GM12878 (cell line): Measurements from ENCODE around the gene PTPRF. TPM values are rescaled to one million over a fixed set of nuclear protein-coding genes. Genes with fewer than 3 reads are reported as not detected.

Experiments used
- ATAC-seq: fragments of 200-7000 bp; cut with Tn5 transposase; 3 replicates; pipeline ENCODE4 v1.9.1; 2020; ENCODE audit warnings: mild to moderate bottlenecking, moderate library complexity
- BruUV-seq: library from RNA; stranded (reverse); fragments of 400-500 nt; replicated peaks from 2 replicates; lab custom pipeline; 2021; lab: Mats Ljungman, UMichigan
- CTCF ChIA-PET: fragments of 300-600 bp; sonication (Branson Sonifier 250); formaldehyde crosslinking; extraction: SDS; loops from one replicate; lab custom pipeline; 2021; ENCODE audit warnings: inconsistent platforms; lab: Yijun Ruan, JAX
- POLR2A ChIA-PET: fragments of 350-600 bp; formaldehyde crosslinking; extraction: SDS; loops from one replicate; lab custom pipeline; 2021; ENCODE audit warnings: inconsistent platforms; lab: Charles Lee
- RAD21 ChIA-PET: fragments of 300-600 bp; sonication (Branson Sonifier 250); formaldehyde crosslinking; loops from one replicate; lab custom pipeline; 2023; ENCODE audit warnings: antibody characterized with exemption; ENCODE audit not compliant: unreplicated experiment; lab: Charles Lee
- SMC1A ChIA-PET: fragments of 300-600 bp; sonication (Branson Sonifier 250); formaldehyde crosslinking; loops from one replicate; lab custom pipeline; 2023; ENCODE audit not compliant: unreplicated experiment, uncharacterized antibody; lab: Charles Lee
- DNase-seq: peaks from one replicate; pipeline ENCODE4 v3.0.0-alpha.2; 2011; ENCODE audit warnings: low read depth, low spot score
- FAIRE-seq: peaks from 3 replicates; lab custom pipeline; 2011; peaks lifted over from hg19 to GRCh38; lab: Jason Lieb, UNC
- H2AFZ ChIP-seq: 2 replicates; pipeline ENCODE4 v1.6.0; 2011; ENCODE audit warnings: low read depth, low read length, control low read depth; ENCODE audit not compliant: control insufficient read depth
- H3K27ac ChIP-seq: 2 replicates; pipeline ENCODE4 v1.5.1; 2011; ENCODE audit warnings: control low read depth; ENCODE audit not compliant: control insufficient read depth, insufficient read depth
- H3K27me3 ChIP-seq, 2 experiments: replicated peaks in 1 of 2; 2 replicates each; pipeline versions ENCODE4 v1.6.0 to v1.6.1; 2011; ENCODE audit warnings: low read length in 1 of 2; ENCODE audit not compliant: control insufficient read depth in 2 of 2, insufficient read depth in 2 of 2
- H3K36me3 ChIP-seq, 2 experiments: 2 replicates each; pipeline ENCODE4 v1.5.1; 2011; ENCODE audit warnings: low read length in 1 of 2; ENCODE audit not compliant: control insufficient read depth in 2 of 2, insufficient read depth in 2 of 2
- H3K4me1 ChIP-seq: 2 replicates; pipeline ENCODE4 v1.6.1; 2011; ENCODE audit warnings: mild to moderate bottlenecking, low read length, moderate library complexity, mixed read lengths; ENCODE audit not compliant: control insufficient read depth, insufficient read depth
- H3K4me2 ChIP-seq: 2 replicates; pipeline ENCODE4 v1.6.0; 2011; ENCODE audit warnings: control low read depth; ENCODE audit not compliant: control insufficient read depth, insufficient read depth
- H3K4me3 ChIP-seq: fragments of 200-600 bp; sonication (generic); 2 replicates; pipeline ENCODE4 v1.5.1; 2016
- H3K79me2 ChIP-seq: 2 replicates; pipeline ENCODE4 v1.6.0; 2011; ENCODE audit warnings: low read length; ENCODE audit not compliant: control insufficient read depth, insufficient read depth
- H3K9ac ChIP-seq: 2 replicates; pipeline ENCODE4 v1.8.0; 2011; ENCODE audit warnings: low read length, control low read depth, mixed read lengths; ENCODE audit not compliant: control insufficient read depth, insufficient read depth
- H3K9me3 ChIP-seq: replicated peaks from 3 replicates; pipeline ENCODE4 v1.5.1; 2011; ENCODE audit warnings: mild to moderate bottlenecking, low read length; ENCODE audit not compliant: control insufficient read depth, insufficient read depth
- H4K20me1 ChIP-seq: 2 replicates; pipeline ENCODE4 v1.6.0; 2011; ENCODE audit not compliant: control insufficient read depth, insufficient read depth
- BCL11A ChIP-seq: IDR thresholded peaks from 2 replicates; pipeline ENCODE4 v1.6.1; 2011; ENCODE audit warnings: low read depth, low read length
- CBX3 ChIP-seq: fragments of 200-600 bp; sonication (generic); IDR thresholded peaks from 2 replicates; pipeline ENCODE4 v1.6.1; 2016; ENCODE audit warnings: low read depth, borderline replicate concordance
- ESRRA ChIP-seq: IDR thresholded peaks from 2 replicates; pipeline ENCODE4 v1.6.1; 2012; ENCODE audit warnings: mild to moderate bottlenecking, low read length, improper control_type of control experiment
- EZH2 ChIP-seq: IDR thresholded peaks from 2 replicates; pipeline ENCODE4 v1.6.1; 2012; ENCODE audit warnings: low read depth, mild to moderate bottlenecking, control low read depth, inconsistent platforms, low read length, borderline replicate concordance; ENCODE audit not compliant: control insufficient read depth
- HDAC2 ChIP-seq: fragments of 200-600 bp; sonication (generic); IDR thresholded peaks from 2 replicates; pipeline ENCODE4 v1.6.1; 2017
- LARP7 ChIP-seq: fragments of 450-650 bp; IDR thresholded peaks from 2 replicates; pipeline ENCODE4 v1.6.1; 2017; ENCODE audit warnings: mild to moderate bottlenecking
- MEF2B ChIP-seq: fragments of 450-650 bp; IDR thresholded peaks from 2 replicates; pipeline ENCODE4 v1.6.1; 2018; ENCODE audit warnings: mild to moderate bottlenecking, moderate library complexity; ENCODE audit not compliant: partially characterized antibody, poor library complexity, severe bottlenecking
- MTA3 ChIP-seq: IDR thresholded peaks from 2 replicates; pipeline ENCODE4 v1.6.1; 2012; ENCODE audit warnings: low read length, inconsistent platforms, borderline replicate concordance
- NBN ChIP-seq: fragments of 450-650 bp; IDR thresholded peaks from 2 replicates; pipeline ENCODE4 v1.6.1; 2016
- POLR2AphosphoS5 ChIP-seq: IDR thresholded peaks from 2 replicates; pipeline ENCODE4 v1.6.1; 2011; ENCODE audit warnings: mild to moderate bottlenecking, low read length, inconsistent platforms
- RFX5 ChIP-seq: IDR thresholded peaks from 2 replicates; pipeline ENCODE4 v1.6.1; 2011; ENCODE audit warnings: low read depth, low read length, improper control_type of control experiment
- SMARCA5 ChIP-seq: fragments of 450-650 bp; IDR thresholded peaks from 2 replicates; pipeline ENCODE4 v1.6.1; 2017; ENCODE audit warnings: mild to moderate bottlenecking
- STAT3 ChIP-seq: IDR thresholded peaks from 2 replicates; pipeline ENCODE4 v1.6.1; 2011; ENCODE audit warnings: low read depth, low read length, improper control_type of control experiment
- YY1 ChIP-seq: IDR thresholded peaks from 2 replicates; pipeline ENCODE4 v1.6.1; 2011; ENCODE audit warnings: low read depth, mild to moderate bottlenecking, low read length
- ZSCAN29 ChIP-seq: fragments of 450-650 bp; IDR thresholded peaks from 2 replicates; pipeline ENCODE4 v1.6.1; 2017; ENCODE audit warnings: mild to moderate bottlenecking, moderate library complexity
- WGBS: methylation state at CpG from one replicate; pipeline ENCODE4 v1.1.6; 2016; ENCODE audit warnings: low lambda C conversion rate; ENCODE audit not compliant: insufficient replicate concordance, insufficient coverage; ENCODE audit errors: missing lambda C conversion rate; 5-methylcytosine and 5-hydroxymethylcytosine counted together
- in situ Hi-C: fragments of 300-500 bp; cut with MboI; formaldehyde crosslinking; loops from 9 replicates; pipeline ENCODE4 v1.14.3; 2018; ENCODE audit warnings: mixed read lengths
- intact Hi-C: fragments of 100-400 bp; cut with micrococcal nuclease; formaldehyde crosslinking; loops from one replicate; pipeline ENCODE4 v1.14.2; 2022; ENCODE audit not compliant: unreplicated experiment
- polyA plus RNA-seq, 11 experiments: library from polyadenylated mRNA; depleted of rRNA in 4 of 11; unstranded in 6 of 11; stranded (reverse) in 5 of 11; fragments of >200 nt; fragmentation: Nextera tagmentation in 4 of 11; fragmentation: Illumina TruSeq in 1 of 11; extraction: Ambion mirVana in 4 of 11; extraction: Trizol in 1 of 11; gene quantifications; 1 replicate in 1 of 11; 2 replicates in 10 of 11; pipeline versions ENCODE4 v1.2.1 to v1.2.3, GENCODE V29; 2011 to 2016; ENCODE audit warnings: inconsistent platforms in 2 of 11, missing spikeins in 2 of 11, low read depth in 1 of 11
- total RNA-seq, 4 experiments: library from RNA; depleted of rRNA in 3 of 4; stranded (reverse); fragments of >200 nt in 3 of 4; fragmentation: Illumina TruSeq in 1 of 4; extraction: Trizol in 1 of 4; gene quantifications; 2 replicates each; pipeline versions ENCODE4 v1.2.1 to v1.2.3, GENCODE V29; 2013 to 2021
- TF ChIP-seq, protein P1 (sequence below): IDR thresholded peaks from 2 replicates; pipeline ENCODE4 v1.6.1; 2012; ENCODE audit warnings: low read depth, low read length, improper control_type of control experiment
- TF ChIP-seq, protein P2 (sequence below): IDR thresholded peaks from 2 replicates; pipeline ENCODE4 v1.6.1; 2011; ENCODE audit warnings: low read depth, low read length, improper control_type of control experiment, borderline replicate concordance
- TF ChIP-seq, protein P3 (sequence below): fragments of 450-650 bp; IDR thresholded peaks from 2 replicates; pipeline ENCODE4 v1.6.1; 2017; ENCODE audit warnings: low read depth, mild to moderate bottlenecking, moderate library complexity
- TF ChIP-seq, protein P4 (sequence below): IDR thresholded peaks from 2 replicates; pipeline ENCODE4 v1.6.1; 2012; ENCODE audit warnings: low read depth, low read length, improper control_type of control experiment
- TF ChIP-seq, protein P5 (sequence below): fragments of 450-650 bp; IDR thresholded peaks from 2 replicates; pipeline ENCODE4 v1.6.1; 2014; ENCODE audit warnings: mild to moderate bottlenecking

PTPRF gene
- total and polyA plus RNA-seq, 10 of the 15 experiments (the other 5 are each of a cell fraction or from before 2014, with no cell fraction given), result 0.04 to 2.6 (median 0.32) TPM

DNA sequence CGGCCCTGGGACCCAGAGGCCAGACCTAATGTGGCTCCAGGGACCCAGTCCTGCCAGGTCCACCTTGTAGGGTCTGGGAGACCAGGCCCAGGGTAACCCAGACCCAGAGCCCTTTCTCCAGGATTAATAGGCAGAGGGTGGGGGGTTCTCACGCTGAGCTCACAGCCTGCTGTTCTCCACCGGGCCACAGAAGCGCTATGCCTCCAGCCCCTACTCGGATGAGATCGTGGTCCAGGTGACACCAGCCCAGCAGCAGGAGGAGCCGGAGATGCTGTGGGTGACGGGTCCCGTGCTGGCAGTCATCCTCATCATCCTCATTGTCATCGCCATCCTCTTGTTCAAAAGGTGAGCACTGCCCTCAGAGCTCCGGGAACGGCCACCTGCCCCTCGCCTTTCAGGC, 75.9 kb downstream of the PTPRF start (continued):
- TF ChIP-seq, protein P1, sequence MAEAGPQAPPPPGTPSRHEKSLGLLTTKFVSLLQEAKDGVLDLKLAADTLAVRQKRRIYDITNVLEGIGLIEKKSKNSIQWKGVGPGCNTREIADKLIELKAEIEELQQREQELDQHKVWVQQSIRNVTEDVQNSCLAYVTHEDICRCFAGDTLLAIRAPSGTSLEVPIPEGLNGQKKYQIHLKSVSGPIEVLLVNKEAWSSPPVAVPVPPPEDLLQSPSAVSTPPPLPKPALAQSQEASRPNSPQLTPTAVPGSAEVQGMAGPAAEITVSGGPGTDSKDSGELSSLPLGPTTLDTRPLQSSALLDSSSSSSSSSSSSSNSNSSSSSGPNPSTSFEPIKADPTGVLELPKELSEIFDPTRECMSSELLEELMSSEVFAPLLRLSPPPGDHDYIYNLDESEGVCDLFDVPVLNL, result no peak
- no peak for TF ChIP-seq CBX3

DNA sequence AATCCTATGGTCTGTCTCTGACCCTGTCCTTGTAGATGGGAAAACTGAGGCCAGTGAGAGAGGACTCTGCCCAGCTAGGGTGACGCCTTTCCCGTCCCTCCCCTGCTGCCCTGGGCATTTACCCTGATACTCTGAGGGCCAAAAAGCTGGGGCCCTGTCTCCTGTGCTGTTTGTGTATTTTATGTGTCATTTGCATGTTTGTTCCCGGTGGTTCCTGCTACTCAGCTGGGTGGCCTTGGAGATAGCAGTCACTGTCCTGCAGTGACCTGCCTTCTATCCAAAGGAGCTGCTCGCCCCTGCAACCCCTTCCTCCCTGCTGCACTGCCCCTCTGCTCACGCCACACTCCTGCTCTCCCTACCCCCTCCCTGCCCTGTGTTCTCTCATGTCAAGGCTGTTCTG, 78.1 kb downstream of the PTPRF start:
- H3K4me3 ChIP-seq, result no peak overlapping the region
- FAIRE-seq, result no peak
- no peak overlapping the region for H3K27ac ChIP-seq
- no peak for DNase-seq
- RAD21 ChIA-PET, result no interaction called here
- no peaks in the 10 kb centered on the region; a peak in 3 of 4 replicates for H3K27me3 ChIP-seq
- H2AFZ ChIP-seq, result no peak overlapping the region
- intact Hi-C loops, result no loop called here
- SMC1A ChIA-PET, result no interaction called here
- H4K20me1 ChIP-seq, result no peaks in the 10 kb centered on the region
- ATAC-seq, result no peak
- no TSS peak for BruUV-seq
- WGBS, result 8% methylated on average over 5 of the region's 5 CpGs
- CTCF ChIA-PET, result no interaction called here
- no peaks in the 10 kb centered on the region for H3K4me1 ChIP-seq
- no peak overlapping the region for H3K4me2 ChIP-seq
- in situ Hi-C loops, result no loop called here
- H3K36me3 ChIP-seq, result no peaks in the 10 kb centered on the region
- POLR2A ChIA-PET, result interaction anchor here (0.5 kb wide), 1 partner anchor 22 kb away, joined by 6 read pairs; no protein-coding TSS in a partner anchor
- no peaks in the 10 kb centered on the region for H3K79me2 ChIP-seq
- H3K9ac ChIP-seq, result no peak overlapping the region
- H3K9me3 ChIP-seq, result no peaks in the 10 kb centered on the region
- TF ChIP-seq ZSCAN29 (no peak), LARP7 (no peak), POLR2AphosphoS5 (no peak), SMARCA5 (no peak), RFX5 (no peak), STAT3 (no peak), EZH2 (no peak), ESRRA (no peak), MEF2B (no peak), BCL11A (no peak), NBN (no peak), MTA3 (no peak), HDAC2 (no peak), YY1 (no peak)
- TF ChIP-seq, protein P2, sequence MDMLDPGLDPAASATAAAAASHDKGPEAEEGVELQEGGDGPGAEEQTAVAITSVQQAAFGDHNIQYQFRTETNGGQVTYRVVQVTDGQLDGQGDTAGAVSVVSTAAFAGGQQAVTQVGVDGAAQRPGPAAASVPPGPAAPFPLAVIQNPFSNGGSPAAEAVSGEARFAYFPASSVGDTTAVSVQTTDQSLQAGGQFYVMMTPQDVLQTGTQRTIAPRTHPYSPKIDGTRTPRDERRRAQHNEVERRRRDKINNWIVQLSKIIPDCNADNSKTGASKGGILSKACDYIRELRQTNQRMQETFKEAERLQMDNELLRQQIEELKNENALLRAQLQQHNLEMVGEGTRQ, result no peak
- TF ChIP-seq, protein P3, sequence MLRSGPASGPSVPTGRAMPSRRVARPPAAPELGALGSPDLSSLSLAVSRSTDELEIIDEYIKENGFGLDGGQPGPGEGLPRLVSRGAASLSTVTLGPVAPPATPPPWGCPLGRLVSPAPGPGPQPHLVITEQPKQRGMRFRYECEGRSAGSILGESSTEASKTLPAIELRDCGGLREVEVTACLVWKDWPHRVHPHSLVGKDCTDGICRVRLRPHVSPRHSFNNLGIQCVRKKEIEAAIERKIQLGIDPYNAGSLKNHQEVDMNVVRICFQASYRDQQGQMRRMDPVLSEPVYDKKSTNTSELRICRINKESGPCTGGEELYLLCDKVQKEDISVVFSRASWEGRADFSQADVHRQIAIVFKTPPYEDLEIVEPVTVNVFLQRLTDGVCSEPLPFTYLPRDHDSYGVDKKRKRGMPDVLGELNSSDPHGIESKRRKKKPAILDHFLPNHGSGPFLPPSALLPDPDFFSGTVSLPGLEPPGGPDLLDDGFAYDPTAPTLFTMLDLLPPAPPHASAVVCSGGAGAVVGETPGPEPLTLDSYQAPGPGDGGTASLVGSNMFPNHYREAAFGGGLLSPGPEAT, result no peak
- TF ChIP-seq, protein P4, sequence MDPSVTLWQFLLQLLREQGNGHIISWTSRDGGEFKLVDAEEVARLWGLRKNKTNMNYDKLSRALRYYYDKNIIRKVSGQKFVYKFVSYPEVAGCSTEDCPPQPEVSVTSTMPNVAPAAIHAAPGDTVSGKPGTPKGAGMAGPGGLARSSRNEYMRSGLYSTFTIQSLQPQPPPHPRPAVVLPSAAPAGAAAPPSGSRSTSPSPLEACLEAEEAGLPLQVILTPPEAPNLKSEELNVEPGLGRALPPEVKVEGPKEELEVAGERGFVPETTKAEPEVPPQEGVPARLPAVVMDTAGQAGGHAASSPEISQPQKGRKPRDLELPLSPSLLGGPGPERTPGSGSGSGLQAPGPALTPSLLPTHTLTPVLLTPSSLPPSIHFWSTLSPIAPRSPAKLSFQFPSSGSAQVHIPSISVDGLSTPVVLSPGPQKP, result no peak
- TF ChIP-seq, protein P5, sequence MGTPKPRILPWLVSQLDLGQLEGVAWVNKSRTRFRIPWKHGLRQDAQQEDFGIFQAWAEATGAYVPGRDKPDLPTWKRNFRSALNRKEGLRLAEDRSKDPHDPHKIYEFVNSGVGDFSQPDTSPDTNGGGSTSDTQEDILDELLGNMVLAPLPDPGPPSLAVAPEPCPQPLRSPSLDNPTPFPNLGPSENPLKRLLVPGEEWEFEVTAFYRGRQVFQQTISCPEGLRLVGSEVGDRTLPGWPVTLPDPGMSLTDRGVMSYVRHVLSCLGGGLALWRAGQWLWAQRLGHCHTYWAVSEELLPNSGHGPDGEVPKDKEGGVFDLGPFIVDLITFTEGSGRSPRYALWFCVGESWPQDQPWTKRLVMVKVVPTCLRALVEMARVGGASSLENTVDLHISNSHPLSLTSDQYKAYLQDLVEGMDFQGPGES, result no peak
